ENCODE measurements around the gene SNX19. TPM values are rescaled to one million over a fixed set of nuclear protein-coding genes. Genes with fewer than 3 reads are reported as not detected.

Gene SNX19
- total RNA-seq, 1 experiment from 2014 or later, result 34.4 TPM

GRCh38 chr11:130837194-130837593 lies 79.1 kb downstream of the SNX19 start:
- H3K14ac ChIP-seq (ENCODE audit: insufficient read depth, low read length), result no peak overlapping the region
- no peak overlapping the region for H4K8ac ChIP-seq (replicated peaks; ENCODE audit: insufficient read length, low read depth, low read length)
- H2AFZ ChIP-seq (ENCODE audit: low read length), result no peak overlapping the region
- no peaks in the 10 kb centered on the region for H3K79me1 ChIP-seq (ENCODE audit: insufficient read depth, low read depth, low read length, poor library complexity, severe bottlenecking)
- Mint-ChIP-seq H3K4me3 (no peak overlapping the region), H3K27me3 (ENCODE audit: low read depth) (peaks cover 11% of the 10 kb centered on the region; the same call in 1 of the 2 replicates), H3K4me1 (no peaks in the 10 kb centered on the region; a peak in 1 of 4 replicates), H3K36me3 (ENCODE audit: insufficient read depth in 1 of 3, low read depth in 3 of 3) (no peaks in the 10 kb centered on the region; a peak in 1 of 7 replicates), H3K9me3 (peaks cover 0 to 3% of the 10 kb centered on the region in 2 experiments; a peak in 2 of 5 replicates), H3K27ac (no peak overlapping the region)
- no peaks in the 10 kb centered on the region for H3K79me2 ChIP-seq (ENCODE audit: insufficient read depth, low read length)
- no peak overlapping the region for H3K4me2 ChIP-seq (ENCODE audit: insufficient read depth, insufficient read length, low read length)
- H3K9me3 ChIP-seq (ENCODE audit: control insufficient read depth, low read depth, low read length), result no peaks in the 10 kb centered on the region
- no peak overlapping the region for H3K23ac ChIP-seq (ENCODE audit: insufficient read length, low read depth, low read length)
- H3K18ac ChIP-seq (ENCODE audit: insufficient read length, low read depth, low read length), result no peak overlapping the region
- H2AK5ac ChIP-seq (ENCODE audit: insufficient read length, low read length), result no peak overlapping the region
- no peaks in the 10 kb centered on the region for H3K4me1 ChIP-seq (ENCODE audit: insufficient read depth, low read length)
- H2BK20ac ChIP-seq (ENCODE audit: low read depth, low read length, poor library complexity, severe bottlenecking), result no peak overlapping the region
- H3K27ac ChIP-seq (ENCODE audit: insufficient read length, low read depth, low read length), result no peak overlapping the region
- TF ChIP-seq CTCF (conservative IDR thresholded peaks at IDR 0.05), result no peak
- H2BK12ac ChIP-seq (ENCODE audit: insufficient read length, low read depth, low read length), result no peak overlapping the region
- H4K91ac ChIP-seq (ENCODE audit: insufficient read length, low read depth, low read length), result no peak overlapping the region
- no peaks in the 10 kb centered on the region for H3K23me2 ChIP-seq (ENCODE audit: insufficient read length, low read depth, low read length, poor library complexity, severe bottlenecking)
- no peak overlapping the region for H3K9ac ChIP-seq (ENCODE audit: extremely low read depth, insufficient read length, low read length)
- no peak overlapping the region for H3K56ac ChIP-seq (ENCODE audit: insufficient read length, low read depth, low read length)
- no peak overlapping the region for H2BK5ac ChIP-seq (ENCODE audit: insufficient read length, low read length)
- DNase-seq, result no peak
- no peak overlapping the region for H3T11ph ChIP-seq (ENCODE audit: low read length)
- H3K4ac ChIP-seq (ENCODE audit: low read depth, low read length), result no peak overlapping the region
- H3K27me3 ChIP-seq (ENCODE audit: insufficient read depth, low read length), result no peaks in the 10 kb centered on the region
- no peak overlapping the region for H4K5ac ChIP-seq (ENCODE audit: insufficient read length, low read depth, low read length)
- no peak overlapping the region for H2BK15ac ChIP-seq (ENCODE audit: low read depth, low read length)
- no peak overlapping the region for H2BK120ac ChIP-seq (ENCODE audit: low read depth, low read length, poor library complexity, severe bottlenecking)
- no peaks in the 10 kb centered on the region for H4K20me1 ChIP-seq (ENCODE audit: control insufficient read depth, insufficient read depth, insufficient read length)

All from H9 (cell line).